GM13976 (cell line): Measurements from ENCODE around the gene ARMH4.

Experiments
- DNase-seq: peaks from one replicate; pipeline ENCODE4 v3.0.0; 2012; ENCODE audit warnings: low spot score
- in situ Hi-C: fragments of 300-500 bp; cut with MboI; formaldehyde crosslinking; loops from one replicate; pipeline ENCODE4 v1.12.0; 2022; ENCODE audit warnings: low sequenced_read_pairs, mixed read lengths, inconsistent platforms; ENCODE audit not compliant: unreplicated experiment
- TF ChIP-seq, protein P1 (sequence below): IDR thresholded peaks from 2 replicates; pipeline ENCODE4 v1.5.1; 2012; ENCODE audit warnings: borderline replicate concordance, mild to moderate bottlenecking; ENCODE audit not compliant: insufficient read depth; ENCODE audit errors: extremely low read depth, missing control alignments, control extremely low read depth

The ARMH4 gene

GRCh38 chr14:57960946-57961785 lies 190.8 kb downstream of the ARMH4 start:
- no peak for DNase-seq
- in situ Hi-C loops = no loop called here
- TF ChIP-seq, protein P1, sequence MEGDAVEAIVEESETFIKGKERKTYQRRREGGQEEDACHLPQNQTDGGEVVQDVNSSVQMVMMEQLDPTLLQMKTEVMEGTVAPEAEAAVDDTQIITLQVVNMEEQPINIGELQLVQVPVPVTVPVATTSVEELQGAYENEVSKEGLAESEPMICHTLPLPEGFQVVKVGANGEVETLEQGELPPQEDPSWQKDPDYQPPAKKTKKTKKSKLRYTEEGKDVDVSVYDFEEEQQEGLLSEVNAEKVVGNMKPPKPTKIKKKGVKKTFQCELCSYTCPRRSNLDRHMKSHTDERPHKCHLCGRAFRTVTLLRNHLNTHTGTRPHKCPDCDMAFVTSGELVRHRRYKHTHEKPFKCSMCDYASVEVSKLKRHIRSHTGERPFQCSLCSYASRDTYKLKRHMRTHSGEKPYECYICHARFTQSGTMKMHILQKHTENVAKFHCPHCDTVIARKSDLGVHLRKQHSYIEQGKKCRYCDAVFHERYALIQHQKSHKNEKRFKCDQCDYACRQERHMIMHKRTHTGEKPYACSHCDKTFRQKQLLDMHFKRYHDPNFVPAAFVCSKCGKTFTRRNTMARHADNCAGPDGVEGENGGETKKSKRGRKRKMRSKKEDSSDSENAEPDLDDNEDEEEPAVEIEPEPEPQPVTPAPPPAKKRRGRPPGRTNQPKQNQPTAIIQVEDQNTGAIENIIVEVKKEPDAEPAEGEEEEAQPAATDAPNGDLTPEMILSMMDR = no peak

DNA sequence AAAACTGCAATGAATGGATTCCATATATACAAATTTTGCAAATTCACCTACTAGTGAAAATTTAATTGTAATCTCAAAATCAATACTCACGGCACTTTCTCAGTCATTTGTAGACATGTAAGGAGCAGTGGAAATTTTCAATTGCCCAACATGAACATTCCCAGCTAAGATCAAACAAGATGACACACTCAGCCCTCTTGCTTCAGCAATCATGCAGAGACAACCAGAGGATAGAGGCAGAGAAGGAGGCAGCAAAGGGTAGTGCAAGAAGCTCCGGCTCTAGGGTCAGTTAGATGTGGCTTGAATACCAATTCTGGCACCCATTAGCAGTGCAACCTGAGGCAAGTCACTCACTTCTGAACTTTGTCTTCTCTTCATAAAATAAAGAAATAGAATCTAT lies 194.6 kb downstream of the ARMH4 start:
- DNase-seq = no peak
- TF ChIP-seq, protein P1 = no peak
- in situ Hi-C loops = no loop called here
